ENCODE results near the gene SEPTIN8.

Gene SEPTIN8, protein sequence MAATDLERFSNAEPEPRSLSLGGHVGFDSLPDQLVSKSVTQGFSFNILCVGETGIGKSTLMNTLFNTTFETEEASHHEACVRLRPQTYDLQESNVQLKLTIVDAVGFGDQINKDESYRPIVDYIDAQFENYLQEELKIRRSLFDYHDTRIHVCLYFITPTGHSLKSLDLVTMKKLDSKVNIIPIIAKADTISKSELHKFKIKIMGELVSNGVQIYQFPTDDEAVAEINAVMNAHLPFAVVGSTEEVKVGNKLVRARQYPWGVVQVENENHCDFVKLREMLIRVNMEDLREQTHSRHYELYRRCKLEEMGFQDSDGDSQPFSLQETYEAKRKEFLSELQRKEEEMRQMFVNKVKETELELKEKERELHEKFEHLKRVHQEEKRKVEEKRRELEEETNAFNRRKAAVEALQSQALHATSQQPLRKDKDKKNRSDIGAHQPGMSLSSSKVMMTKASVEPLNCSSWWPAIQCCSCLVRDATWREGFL

DNA sequence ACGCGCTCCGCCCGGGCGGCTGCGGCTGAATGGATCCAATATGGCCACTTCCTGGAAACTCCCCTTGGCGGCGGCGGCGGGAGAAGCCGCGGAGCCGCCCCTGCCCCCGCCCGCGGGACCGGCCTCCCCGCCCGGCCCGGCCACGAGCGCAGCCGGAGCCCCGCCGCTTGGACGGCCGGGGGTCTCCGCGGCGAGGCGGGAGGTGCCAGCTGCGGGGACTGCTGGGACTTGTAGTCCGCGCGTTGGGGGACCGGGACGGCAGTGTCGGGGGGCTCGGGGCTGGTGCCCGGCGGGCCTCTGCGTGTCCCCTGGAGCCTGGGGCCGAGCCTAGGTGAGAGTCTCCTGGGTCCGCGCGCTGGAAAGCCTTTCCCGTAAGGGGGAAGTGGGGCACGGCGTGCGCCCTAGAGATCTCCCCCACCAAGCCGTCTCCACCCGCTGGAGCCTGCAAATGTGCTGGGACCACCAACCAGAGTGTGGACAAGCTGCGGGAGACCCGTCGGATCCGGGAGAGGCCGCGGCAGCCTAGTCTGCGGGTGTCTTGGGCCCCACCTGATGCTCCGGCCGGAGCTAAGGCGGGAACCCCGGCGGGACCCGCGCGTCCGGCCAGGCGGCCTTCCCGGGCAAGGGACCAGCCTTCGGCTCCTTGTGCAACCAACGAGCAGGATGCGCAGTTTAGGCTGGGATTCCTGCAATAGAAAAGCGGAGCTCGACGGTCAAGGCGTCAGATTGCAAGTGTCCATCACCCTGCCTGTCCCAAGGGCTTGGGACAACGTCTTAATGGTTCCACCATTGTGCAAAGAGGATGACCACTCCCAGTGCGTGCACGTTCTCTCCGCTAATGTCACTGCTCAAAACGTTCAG, at the start of gene SEPTIN8:
TSS of gene SEPTIN8 (minus strand) at position 31 of the 861 bp plus-strand sequence. CDS start 102 bp downstream, outside the sequence.
- peak; percentile 16 for DNase-seq (ENCODE audit: low read depth)

DNA sequence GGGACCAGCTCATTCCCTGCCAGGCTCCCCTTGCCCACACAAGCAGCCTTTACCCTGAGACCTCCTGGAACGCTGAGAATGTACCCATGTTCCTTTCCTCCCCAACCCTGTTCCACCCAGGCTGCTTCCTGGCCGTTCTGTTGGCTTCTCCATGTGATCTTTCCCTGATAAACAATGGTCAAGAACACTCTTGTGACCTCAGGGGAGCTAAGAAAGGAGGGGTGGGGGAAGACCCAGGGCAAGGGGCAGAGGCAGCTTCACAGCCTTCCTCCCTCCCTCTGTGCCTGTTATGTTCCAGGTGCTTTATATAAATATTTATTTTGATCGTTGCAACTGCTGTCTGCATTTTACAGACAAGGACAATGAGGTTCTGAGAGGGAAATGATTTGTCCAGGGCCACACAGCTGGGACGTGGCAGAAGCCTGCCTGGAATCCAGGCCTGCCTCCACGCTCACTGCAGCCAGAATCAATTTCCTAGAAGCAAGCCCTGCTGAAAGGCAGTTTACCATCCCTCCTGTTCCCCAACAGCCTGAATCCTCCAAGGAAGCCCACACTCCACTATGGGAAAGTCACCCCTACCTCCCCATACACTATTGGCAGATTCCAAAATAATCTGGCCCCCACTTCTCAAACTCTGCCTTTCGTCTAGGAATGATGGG, 49.5 kb upstream of the SEPTIN8 start:
- no peak for DNase-seq (ENCODE audit: low read depth)

DNA sequence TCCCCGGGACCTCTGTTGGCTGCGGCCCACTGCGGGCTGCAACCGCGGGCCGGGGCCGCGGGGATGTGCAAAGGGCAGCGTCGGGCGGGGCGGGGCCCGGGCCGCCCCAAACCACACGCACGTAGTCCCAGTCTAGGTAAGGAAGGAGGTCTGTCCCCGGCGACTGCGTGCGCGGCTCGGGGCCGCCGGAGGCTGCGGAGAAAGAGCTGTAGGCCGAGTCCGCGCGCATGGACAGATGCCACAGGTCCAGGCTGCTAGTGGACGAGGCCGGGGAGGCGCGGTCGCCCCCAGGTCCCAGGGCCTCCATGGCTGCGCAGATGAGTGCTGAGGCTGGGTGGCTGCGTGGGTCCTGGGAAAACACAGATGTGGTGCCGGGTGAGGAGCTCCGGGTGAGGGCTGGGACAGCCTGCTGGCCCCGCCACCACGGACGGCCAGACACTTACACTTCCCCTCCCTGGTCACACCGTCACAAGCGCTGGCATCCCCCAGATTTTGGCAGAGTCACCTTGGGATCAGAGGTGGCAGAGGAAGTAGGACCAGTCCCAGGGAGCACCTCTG, 48.9 kb upstream of the SEPTIN8 start:
- no peak for DNase-seq (ENCODE audit: low read depth)

DNA sequence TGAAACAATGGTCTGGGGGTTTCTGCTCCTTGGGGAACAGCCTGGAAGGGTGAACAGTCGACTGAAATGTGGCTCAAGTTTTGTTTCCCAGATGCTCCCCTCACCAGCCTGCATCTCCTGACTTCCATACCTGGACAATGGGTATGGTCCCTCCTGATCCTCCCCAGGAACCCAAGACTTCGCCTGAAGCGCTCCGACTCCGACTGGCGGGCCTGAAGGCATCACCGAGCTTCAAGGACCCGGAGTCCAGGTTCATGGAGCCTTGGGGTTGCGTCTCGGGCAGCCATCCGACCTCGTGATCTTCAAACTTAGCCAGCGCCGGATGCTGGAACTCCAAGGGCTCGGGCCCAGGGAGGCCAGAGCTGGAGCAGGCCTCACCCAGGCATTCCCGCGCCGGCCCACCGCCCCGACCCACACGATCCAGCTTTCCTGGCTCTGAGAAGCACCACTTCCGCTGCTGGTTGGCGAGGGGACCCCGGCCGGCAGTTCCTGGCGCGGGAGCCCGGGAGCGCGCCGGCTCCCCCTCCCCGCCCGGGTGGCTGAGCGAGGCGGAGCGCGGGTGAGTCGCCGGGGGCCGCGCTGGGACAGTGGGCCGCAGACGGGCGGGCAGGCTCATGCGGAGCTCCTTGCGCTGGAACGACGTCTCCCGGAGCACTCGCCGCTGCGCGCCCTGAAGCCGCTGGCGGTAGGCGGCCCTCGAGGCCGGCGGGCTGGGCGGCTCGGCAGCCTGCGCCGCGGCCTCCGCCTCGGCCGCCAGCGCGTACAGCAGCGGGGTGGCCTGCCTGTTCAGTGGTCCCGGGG, 48.2 kb upstream of the SEPTIN8 start:
- DNase-seq (ENCODE audit: low read depth), result no peak

DNA sequence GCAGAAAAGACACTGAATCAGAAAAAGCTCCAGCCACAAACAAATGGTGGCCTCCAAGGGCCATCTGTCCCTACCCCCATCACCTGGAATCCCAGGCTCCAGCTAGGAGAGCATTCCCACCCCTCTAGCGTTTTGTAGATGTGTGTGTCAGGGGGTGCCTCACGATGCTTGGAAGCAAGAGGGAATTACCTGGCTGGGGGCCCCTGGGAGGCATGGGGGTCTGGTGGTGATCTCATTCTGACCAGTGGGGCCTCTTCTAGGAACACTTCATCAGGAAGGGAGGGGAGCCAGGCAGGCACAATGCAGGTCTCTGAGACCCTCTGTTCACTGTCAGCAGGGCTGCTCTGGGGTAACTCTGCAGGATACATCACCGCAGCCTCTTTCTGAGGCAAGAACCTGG, 47.4 kb upstream of the SEPTIN8 start:
- no peak for DNase-seq (ENCODE audit: low read depth)

DNA sequence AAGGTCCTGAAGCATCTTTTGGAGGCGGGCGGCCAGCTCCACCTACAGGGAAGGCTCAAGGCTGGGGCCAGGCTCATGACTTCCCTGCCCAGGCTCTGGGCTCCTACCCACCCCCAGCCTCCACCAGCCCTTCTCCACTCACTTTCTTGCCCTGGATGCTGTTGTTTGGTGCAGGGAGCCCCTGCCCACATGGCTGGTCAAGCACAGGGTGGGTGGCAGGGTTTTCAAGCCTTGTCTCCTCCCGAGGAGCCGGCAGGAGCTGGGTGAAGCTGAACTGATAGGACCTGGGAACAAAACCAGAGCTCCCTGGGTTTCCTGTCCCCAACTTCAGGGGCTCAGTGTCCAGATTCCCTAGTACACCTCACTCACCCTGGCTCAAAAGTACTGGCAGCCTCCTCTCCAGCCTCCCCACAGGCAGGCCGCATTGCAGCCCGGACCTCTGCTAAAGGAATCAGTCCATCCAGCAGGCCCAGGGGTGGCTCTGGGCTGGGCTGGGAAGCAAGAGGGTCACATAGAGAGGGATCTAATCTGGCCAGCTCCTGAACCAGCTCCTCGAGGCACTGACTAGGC, 46.5 kb upstream of the SEPTIN8 start:
- no peak for DNase-seq (ENCODE audit: low read depth)

DNA sequence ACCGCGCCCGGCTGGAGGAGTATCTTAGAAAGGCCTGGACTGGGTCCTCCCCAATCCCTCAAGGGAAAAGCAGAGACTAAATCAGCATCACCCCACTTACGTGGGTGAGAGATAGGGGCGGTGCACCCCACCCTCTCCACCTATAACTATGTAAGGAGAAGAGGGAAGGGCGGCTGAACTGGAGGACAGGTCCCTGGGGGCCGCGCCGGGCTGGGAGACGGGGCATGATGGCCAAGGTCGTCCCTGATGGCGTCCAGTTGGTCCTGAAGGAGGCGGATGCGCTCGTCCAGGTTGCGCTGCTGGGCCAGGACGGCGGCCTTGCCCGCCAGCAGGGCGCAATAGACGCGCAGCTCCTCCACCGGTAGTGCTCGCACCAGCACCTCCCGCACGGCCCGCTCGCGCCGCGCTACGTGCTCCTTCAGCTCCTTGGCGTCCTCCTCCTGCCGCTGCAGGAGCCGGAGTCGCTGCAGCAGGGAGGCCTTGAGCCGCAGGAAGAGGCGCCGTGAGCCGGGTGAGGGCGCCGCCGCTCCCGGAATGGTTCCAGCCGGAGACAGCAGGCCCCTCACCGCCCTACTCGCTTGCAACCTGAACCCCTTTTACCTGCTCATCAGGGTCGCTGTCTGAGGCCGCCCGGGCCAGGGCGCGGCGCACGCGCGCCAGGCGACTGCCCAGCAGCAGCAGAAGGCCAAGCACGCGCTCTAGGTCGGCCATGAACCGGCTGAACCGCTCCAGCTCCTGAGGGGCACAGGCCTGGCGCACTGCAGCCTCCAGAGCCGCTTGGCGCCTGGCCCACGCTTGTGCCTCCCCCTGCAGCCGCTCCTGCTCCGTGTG, 45.8 kb upstream of the SEPTIN8 start:
- DNase-seq (ENCODE audit: low read depth), result no peak

DNA sequence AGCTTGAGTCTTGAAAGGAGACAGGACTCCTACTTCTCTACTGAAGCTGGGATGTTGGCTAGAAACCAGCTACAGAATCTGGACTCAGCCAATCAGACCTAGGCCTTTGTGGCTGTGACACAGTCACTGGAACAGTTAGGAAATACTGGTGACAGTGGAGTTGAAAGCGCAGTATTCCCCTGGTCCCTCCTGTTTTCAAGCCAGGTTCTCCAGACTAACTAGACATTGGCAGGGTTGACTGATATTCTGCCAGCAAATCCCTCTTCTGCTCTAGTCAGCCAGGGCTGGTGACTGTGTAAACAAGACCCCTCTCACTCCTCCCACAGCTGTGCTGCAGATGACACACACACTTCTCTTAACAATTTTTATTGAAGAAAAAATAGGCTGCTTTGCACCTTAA, 44.8 kb upstream of the SEPTIN8 start:
- no peak for DNase-seq (ENCODE audit: low read depth)

DNA sequence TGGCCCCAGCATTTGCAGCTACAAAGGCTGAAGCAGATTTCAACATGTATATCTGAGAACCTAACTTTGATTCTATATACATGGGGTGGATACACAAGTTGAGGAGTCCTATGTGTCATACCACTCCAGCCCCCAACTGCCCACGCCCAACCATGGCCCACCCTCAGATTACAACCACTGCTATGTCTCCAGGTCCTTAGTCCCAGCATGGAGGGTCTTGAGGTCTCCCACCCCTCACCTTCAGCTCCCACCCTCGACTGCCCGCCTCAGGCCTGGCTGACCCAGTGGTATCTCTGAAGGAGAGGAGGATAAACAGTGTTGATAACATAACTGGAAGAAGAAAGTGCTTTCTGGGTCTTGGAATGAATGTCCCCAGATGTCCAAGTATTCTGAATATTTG, 44.3 kb upstream of the SEPTIN8 start:
- DNase-seq (ENCODE audit: low read depth), result no peak

DNA sequence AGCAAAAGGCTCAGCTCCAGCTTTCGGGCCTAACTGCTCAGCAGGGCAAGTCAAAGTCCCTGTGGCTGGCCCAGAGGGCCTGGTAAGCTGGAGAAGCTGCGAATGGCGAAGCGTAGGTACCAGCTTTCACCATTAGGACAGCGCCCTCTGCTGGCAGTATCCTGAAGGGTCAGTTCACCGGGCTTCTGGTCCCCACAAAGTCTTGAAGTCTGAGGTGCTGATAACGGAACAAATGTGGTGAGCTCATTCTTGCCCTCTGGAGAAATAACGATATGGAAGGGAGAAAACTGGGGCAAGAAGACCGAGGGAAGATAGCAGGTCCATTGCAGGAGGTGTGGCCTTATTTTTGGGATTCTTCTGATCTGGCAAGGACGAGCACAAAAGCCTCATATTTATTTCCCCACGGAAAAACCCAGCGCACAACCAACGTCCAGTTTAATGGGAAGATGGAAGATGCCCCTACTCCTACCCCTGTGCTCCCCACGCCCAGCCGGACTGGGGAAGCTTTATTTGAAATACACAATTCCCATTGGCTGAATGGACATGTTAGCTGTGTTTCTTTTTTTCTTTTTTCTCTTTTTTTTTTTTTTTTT, 43.2 kb upstream of the SEPTIN8 start:
- DNase-seq (ENCODE audit: low read depth), result peak; percentile 75

DNA sequence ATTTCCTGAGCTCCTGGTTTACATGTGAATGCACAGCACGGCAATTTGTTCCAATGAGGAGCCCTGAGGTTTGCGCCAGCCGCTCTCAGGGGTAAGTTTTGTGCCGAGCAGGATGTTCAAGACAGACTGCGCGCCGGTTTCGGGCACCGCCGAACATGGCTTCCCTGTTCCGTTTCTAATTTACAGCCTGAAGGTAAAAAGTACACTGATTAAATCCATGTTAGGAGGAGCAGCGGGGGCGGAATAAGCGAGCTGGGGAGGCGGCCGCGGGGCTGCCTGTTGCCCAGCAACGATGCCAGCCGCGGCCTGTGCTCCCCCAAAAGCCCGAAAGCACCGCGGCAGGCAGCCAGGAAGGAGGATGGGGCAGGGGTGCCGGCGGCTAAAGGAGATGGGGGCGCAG, 42.4 kb upstream of the SEPTIN8 start:
- DNase-seq (ENCODE audit: low read depth), result no peak

DNA sequence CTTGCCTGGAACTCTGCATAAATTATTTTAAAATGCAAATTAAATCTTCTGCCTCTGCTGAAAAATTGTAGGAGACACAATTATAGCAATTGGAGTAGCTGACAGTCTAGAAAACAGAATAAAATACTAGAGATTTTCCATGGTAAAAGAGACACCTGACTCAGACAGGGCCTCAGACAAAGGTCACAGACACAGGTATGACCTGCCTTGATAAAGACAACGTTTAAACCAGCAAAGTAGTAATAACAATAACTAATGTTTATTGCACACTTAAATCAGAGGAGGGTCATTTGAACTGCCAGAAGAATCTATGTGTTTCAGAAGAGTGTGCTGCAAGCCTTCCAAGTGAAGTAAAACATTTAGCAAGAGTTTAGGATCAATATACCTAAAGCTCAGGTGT, 40.0 kb upstream of the SEPTIN8 start:
- DNase-seq (ENCODE audit: low read depth), result no peak

DNA sequence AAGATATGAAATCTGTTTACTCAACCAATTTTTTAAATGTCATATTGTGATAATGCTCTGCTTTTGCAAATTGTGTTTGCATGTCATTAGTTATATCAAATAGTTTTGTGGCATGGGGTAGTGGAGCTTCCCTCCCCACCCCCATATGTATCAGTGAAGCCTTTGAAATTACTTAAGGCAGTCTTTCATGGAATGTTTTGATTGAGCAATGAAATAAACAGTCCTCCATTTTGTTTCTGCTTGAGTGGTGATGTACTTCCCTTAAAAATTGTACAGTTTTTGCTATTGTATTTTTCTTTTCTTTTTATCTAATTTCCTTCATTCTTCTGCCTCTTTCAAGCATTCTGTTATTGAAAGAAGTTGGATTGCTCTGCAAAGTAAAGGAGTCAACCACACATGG, 39.5 kb upstream of the SEPTIN8 start:
- DNase-seq (ENCODE audit: low read depth), result no peak

DNA sequence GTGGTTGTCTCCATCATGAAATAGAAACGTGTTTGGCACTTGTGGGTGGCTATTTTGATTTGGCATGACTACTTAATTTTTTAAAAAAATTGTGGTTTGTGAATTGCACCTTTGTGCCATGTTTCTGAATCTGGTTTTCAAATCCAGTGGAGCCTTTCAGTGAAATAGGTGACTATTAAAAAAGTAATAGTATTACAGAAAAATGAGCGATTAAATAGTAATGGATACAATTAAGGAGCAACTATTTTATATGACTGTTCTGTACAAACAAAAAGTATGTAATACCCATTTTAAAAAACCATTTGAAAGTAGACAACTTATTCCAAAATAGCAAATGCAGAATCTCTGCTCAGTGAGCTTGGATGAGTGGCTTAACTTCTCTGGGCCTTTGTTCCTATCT, 39.0 kb upstream of the SEPTIN8 start:
- no peak for DNase-seq (ENCODE audit: low read depth)

DNA sequence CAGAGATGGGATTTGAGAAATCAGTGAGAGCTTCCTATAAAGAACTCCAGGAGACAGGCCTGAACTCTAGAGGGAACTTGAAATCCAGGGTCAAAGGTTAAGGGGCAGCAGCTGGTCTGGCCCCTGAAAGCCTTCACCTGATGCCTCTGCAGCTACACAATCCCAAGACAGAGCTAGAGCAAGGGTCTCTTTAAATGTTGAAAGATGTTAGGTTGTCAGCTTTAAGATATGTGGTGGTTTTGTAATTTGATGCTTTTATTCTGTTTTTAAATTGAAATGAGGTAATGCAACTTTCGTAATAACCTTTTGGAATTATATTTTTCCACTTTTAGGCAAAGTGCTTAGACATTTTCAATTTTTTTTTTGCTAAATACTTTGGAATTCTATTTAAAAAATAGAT, 38.4 kb upstream of the SEPTIN8 start:
- DNase-seq (ENCODE audit: low read depth), result no peak

DNA sequence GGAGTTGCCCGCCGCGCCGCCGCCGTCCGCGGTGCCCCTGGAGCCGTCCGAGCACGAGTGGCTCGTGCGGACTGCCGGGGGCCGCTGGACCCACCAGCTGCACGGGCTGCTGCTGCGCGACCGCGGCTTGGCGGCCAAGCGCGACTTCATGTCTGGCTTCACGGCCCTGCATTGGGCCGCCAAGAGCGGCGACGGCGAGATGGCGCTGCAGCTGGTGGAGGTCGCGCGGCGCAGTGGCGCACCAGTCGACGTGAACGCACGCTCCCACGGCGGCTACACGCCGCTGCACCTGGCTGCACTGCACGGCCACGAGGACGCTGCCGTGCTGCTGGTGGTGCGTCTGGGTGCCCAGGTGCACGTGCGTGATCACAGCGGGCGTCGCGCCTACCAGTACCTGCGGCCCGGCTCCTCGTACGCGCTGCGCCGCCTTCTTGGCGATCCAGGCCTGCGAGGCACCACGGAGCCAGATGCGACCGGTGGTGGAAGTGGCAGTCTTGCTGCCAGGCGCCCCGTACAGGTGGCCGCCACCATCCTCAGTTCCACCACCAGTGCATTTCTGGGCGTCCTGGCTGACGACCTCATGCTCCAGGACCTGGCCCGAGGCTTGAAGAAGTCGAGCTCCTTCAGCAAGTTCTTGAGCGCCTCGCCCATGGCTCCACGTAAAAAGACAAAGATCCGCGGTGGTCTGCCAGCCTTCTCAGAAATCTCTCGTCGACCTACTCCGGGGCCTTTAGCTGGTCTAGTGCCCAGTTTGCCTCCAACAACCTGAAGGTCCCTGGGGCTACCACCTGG, 37.7 kb upstream of the SEPTIN8 start:
- no peak for DNase-seq (ENCODE audit: low read depth)

DNA sequence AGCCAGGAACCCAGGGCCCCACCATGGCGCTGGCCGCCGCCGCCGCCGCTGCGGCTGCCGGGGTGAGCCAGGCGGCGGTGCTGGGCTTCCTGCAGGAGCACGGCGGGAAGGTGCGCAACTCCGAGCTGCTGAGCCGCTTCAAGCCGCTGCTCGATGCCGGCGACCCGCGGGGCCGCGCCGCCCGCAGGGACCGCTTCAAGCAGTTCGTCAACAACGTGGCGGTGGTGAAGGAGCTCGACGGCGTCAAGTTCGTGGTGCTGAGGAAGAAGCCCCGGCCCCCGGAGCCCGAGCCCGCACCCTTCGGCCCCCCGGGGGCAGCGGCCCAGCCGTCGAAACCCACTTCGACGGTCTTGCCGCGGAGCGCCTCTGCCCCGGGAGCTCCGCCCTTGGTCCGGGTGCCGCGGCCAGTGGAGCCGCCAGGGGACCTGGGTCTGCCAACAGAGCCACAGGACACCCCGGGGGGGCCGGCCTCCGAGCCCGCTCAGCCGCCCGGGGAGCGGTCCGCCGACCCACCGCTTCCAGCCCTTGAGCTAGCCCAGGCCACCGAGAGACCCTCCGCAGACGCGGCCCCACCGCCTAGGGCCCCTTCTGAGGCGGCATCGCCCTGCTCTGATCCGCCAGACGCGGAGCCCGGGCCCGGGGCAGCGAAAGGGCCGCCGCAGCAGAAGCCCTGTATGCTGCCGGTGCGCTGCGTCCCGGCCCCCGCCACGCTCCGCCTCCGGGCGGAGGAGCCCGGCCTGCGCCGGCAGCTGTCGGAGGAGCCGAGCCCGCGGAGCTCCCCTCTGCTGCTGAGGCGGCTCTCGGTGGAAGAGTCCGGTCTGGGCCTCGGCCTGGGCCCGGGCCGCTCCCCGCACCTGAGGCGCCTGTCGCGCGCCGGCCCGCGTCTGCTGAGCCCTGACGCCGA, 36.8 kb upstream of the SEPTIN8 start:
- no peak for DNase-seq (ENCODE audit: low read depth)
